Skeletal muscle tissue (tissue), 4 donors: ENCODE measurements around the gene NT5E. TPM values are rescaled to one million over a fixed set of nuclear protein-coding genes. Genes with fewer than 3 reads are reported as not detected.
A peak's percentile ranks its signal among the peaks of the same experiment; 100 is the strongest.

Source experiments
- H3K27ac ChIP-seq: one replicate; pipeline ENCODE4 v1.7.0; 2013; ENCODE audit warnings: mild to moderate bottlenecking, low read depth, low read length, inconsistent platforms
- H3K27me3 ChIP-seq, 3 donors: one replicate each; pipeline ENCODE4 v1.7.0; 2013; ENCODE audit warnings: low read length in 3 of 3; ENCODE audit not compliant: control insufficient read depth in 3 of 3, insufficient read depth in 3 of 3
- H3K36me3 ChIP-seq, 3 donors: one replicate each; pipeline ENCODE4 v1.7.0; 2013; ENCODE audit warnings: low read length in 3 of 3; ENCODE audit not compliant: control insufficient read depth in 3 of 3, insufficient read depth in 3 of 3
- H3K4me1 ChIP-seq, 3 donors: one replicate each; pipeline ENCODE4 v1.7.0; 2013; ENCODE audit warnings: low read length in 3 of 3, mild to moderate bottlenecking in 3 of 3; ENCODE audit not compliant: control insufficient read depth in 3 of 3, insufficient read depth in 3 of 3
- H3K4me3 ChIP-seq, 3 donors: one replicate each; pipeline ENCODE4 v1.7.0; 2013; ENCODE audit warnings: low read length in 3 of 3
- H3K9ac ChIP-seq, 3 donors: one replicate each; pipeline ENCODE4 v1.7.0; 2013; ENCODE audit warnings: low read length in 3 of 3, mild to moderate bottlenecking in 3 of 3, moderate library complexity in 2 of 3, low read depth in 1 of 3
- H3K9me3 ChIP-seq, 3 donors: one replicate each; pipeline ENCODE4 v1.7.0; 2013; ENCODE audit warnings: low read length in 3 of 3; ENCODE audit not compliant: control insufficient read depth in 3 of 3
- total RNA-seq: library from RNA; depleted of rRNA; stranded (reverse); fragments of >200 nt; gene quantifications from one replicate; pipeline ENCODE4 v1.2.3, GENCODE V29; 2014
- donor health status: Osteomylitis.

The NT5E gene
- total RNA-seq, 1 donor from 2014 or later: 32.9 TPM

GRCh38 chr6:85455471-85456026 lies 5.7 kb downstream of the NT5E start:
- Histone ChIP-seq H3K36me3 (no peaks in the 10 kb centered on the region), H3K27ac (no peak overlapping the region), H3K4me1 (peaks cover 5 to 6% (median 5%) of the 10 kb centered on the region in 3 donors), H3K27me3 (peaks cover 0 to 8% (median 3%) of the 10 kb centered on the region in 3 donors), H3K4me3 (no peak overlapping the region), H3K9me3 (no peaks in the 10 kb centered on the region), H3K9ac (no peak overlapping the region)

- H3K36me3 ChIP-seq: no peaks in the 10 kb centered on the region
- H3K27me3 ChIP-seq: peaks cover 0 to 5% (median 0%) of the 10 kb centered on the region in 3 donors
- no peak overlapping the region for H3K9ac ChIP-seq
- peaks cover 5 to 15% (median 6%) of the 10 kb centered on the region in 3 donors for H3K4me1 ChIP-seq
- H3K4me3 ChIP-seq: no peak overlapping the region
- H3K27ac ChIP-seq: no peak overlapping the region
- no peaks in the 10 kb centered on the region for H3K9me3 ChIP-seq
Observed at GRCh38 chr6:85456782-85457181, 6.9 kb downstream of the NT5E start.

GRCh38 chr6:85458184-85458583 lies 8.3 kb downstream of the NT5E start:
- Histone ChIP-seq H3K9ac (no peak overlapping the region), H3K36me3 (no peaks in the 10 kb centered on the region), H3K9me3 (no peaks in the 10 kb centered on the region), H3K27me3 (peaks cover 0 to 5% (median 0%) of the 10 kb centered on the region in 3 donors), H3K27ac (peak overlapping the region; percentile 16), H3K4me3 (no peak overlapping the region), H3K4me1 (peaks cover 7 to 22% (median 10%) of the 10 kb centered on the region in 3 donors)

- H3K27ac ChIP-seq: no peak overlapping the region
- peaks cover 0 to 3% (median 0%) of the 10 kb centered on the region in 3 donors for H3K27me3 ChIP-seq
- H3K4me3 ChIP-seq: no peak overlapping the region
- no peaks in the 10 kb centered on the region for H3K9me3 ChIP-seq
- peaks cover 7 to 22% (median 10%) of the 10 kb centered on the region in 3 donors for H3K4me1 ChIP-seq
- no peaks in the 10 kb centered on the region for H3K36me3 ChIP-seq
- no peak overlapping the region for H3K9ac ChIP-seq
Observed at GRCh38 chr6:85458782-85459181, 8.9 kb downstream of the NT5E start.

GRCh38 chr6:85459224-85459901 lies 9.5 kb downstream of the NT5E start:
- Histone ChIP-seq H3K9me3 (no peaks in the 10 kb centered on the region), H3K36me3 (no peaks in the 10 kb centered on the region), H3K4me1 (peaks cover 10 to 22% (median 10%) of the 10 kb centered on the region in 3 donors), H3K9ac (no peak overlapping the region), H3K27me3 (no peaks in the 10 kb centered on the region), H3K27ac (no peak overlapping the region), H3K4me3 (no peak overlapping the region)

GRCh38 chr6:85460154-85460920 lies 10.5 kb downstream of the NT5E start:
- H3K27me3 ChIP-seq: no peaks in the 10 kb centered on the region
- H3K9ac ChIP-seq: no peak overlapping the region
- peaks cover 10 to 26% (median 10%) of the 10 kb centered on the region in 3 donors for H3K4me1 ChIP-seq
- no peaks in the 10 kb centered on the region for H3K36me3 ChIP-seq
- peak overlapping the region; percentile 38 for H3K27ac ChIP-seq
- no peak overlapping the region for H3K4me3 ChIP-seq
- no peaks in the 10 kb centered on the region for H3K9me3 ChIP-seq

- Histone ChIP-seq H3K27me3 (no peaks in the 10 kb centered on the region), H3K9ac (no peak overlapping the region), H3K9me3 (no peaks in the 10 kb centered on the region), H3K4me3 (no peak overlapping the region), H3K27ac (peak overlapping the region; percentile 38), H3K36me3 (no peaks in the 10 kb centered on the region), H3K4me1 (peaks cover 10 to 26% (median 13%) of the 10 kb centered on the region in 3 donors)
Observed at GRCh38 chr6:85460921-85461797, 11.3 kb downstream of the NT5E start.

- peaks cover 10 to 26% (median 13%) of the 10 kb centered on the region in 3 donors for H3K4me1 ChIP-seq
- no peaks in the 10 kb centered on the region for H3K9me3 ChIP-seq
- H3K27ac ChIP-seq: peak overlapping the region; percentile 38
- no peaks in the 10 kb centered on the region for H3K27me3 ChIP-seq
- no peak overlapping the region for H3K9ac ChIP-seq
- H3K4me3 ChIP-seq: no peak overlapping the region
- no peaks in the 10 kb centered on the region for H3K36me3 ChIP-seq
Observed at GRCh38 chr6:85461798-85462170, 11.9 kb downstream of the NT5E start.

GRCh38 chr6:85462673-85463072 lies 12.8 kb downstream of the NT5E start:
- H3K36me3 ChIP-seq: no peaks in the 10 kb centered on the region
- no peaks in the 10 kb centered on the region for H3K27me3 ChIP-seq
- H3K4me1 ChIP-seq: peaks cover 10 to 26% (median 13%) of the 10 kb centered on the region in 3 donors
- H3K9me3 ChIP-seq: no peaks in the 10 kb centered on the region
- no peak overlapping the region for H3K9ac ChIP-seq
- no peak overlapping the region for H3K27ac ChIP-seq
- no peak overlapping the region for H3K4me3 ChIP-seq
